SKM-1 (cell line): Measurements from ENCODE around the gene CNTNAP2.
"Not testable (repeated sequence)": the region's sequence is repeated elsewhere in the genome, so short reads cannot be mapped to it uniquely, and the experiment has no call there.

ENCODE experiments used
- DNase-seq: peaks from one replicate; lab custom pipeline; 2025; ENCODE audit not compliant: unreplicated experiment; lab: John Stamatoyannopoulos, UW

The CNTNAP2 gene

DNA sequence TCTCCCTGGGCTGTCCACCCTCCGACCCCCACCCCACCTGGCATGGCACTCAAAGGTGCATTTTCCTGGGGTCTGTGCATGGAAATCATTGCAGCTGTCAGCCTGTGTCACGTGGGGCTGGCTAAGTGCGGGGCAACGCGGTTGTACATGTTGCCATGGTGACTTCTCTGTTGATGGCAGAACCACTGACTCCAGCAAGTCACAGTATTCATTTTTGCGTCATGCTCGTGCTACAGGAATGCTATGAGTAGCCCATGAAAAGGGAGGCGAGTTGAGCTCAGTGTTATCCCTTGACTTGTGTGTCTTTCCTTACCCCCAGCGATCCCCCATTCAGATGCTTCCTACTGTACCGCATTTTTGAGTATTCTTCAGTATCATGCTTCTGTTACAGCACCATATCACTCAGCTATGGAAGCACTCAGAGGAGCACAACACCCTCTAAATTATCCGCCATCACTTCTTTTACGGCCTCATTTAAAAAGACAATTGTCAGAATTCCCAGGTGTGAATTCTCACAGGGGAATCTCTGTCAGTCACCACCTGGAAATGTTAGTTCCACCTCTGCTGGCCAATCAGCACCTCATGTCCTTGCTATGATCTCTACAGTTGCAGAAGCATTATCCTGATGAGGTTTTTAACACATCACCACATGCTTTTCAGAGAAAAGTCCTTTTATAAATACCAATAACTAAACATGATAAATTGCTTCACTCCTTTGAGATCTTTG is 2279.6 kb downstream of the CNTNAP2 start:
- no peak for DNase-seq

DNA sequence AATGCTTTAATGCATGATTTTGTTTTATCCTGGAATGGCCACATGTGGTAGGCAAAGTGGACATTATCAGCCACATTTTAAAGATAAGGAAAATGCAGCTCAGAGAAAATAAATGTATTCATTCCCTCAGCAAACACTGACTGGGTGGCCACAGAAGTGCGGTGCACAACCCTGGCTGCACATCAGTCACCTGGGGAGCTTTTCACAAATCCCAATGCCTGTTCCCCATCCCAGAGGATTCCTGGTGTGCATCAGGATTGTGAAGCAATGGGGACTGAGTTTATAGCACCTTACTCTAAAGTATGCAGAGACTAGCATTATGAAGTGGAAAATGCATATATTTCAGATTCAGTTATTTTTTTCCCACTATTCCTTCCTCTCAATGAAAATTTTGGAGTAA is 2280.5 kb downstream of the CNTNAP2 start:
- DNase-seq, result no peak

DNA sequence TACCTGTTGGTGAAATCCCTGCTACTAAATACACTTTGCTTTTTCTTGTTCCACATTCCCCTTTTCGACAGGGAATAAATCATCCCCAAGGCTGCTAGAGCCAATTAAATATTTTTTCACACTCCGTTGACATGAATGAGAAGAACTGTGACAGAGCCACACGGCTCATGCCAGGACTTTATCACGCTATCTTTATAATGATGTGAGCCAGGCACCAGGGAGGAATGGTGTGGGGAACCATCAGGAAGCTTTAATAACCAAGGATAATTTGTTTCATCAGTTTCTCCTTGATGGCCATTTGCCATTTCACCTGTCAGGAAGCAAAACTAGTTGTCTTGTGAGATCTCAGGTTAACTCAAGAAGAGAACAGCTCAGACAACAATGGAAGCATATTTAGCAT is 2280.9 kb downstream of the CNTNAP2 start:
- DNase-seq, result no peak

DNA sequence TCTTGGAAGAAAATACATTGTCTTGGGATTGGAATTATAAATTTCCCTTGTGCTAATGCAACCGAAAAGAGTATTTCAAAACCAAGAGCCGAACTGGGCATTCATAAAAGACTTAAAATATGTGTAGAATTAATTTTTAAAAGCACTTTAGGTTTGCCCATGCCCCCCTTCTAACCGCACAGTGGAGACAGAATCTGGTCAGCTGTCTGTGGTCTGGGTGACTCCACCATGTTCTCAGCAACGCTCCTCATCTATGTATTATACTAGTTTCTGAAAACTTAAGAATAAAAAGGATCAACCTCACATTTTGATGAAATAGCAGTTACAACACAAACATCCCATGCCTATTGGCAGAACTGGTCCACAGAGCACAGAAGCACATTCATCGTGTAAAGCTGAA is 2281.4 kb downstream of the CNTNAP2 start:
- DNase-seq, result no peak

DNA sequence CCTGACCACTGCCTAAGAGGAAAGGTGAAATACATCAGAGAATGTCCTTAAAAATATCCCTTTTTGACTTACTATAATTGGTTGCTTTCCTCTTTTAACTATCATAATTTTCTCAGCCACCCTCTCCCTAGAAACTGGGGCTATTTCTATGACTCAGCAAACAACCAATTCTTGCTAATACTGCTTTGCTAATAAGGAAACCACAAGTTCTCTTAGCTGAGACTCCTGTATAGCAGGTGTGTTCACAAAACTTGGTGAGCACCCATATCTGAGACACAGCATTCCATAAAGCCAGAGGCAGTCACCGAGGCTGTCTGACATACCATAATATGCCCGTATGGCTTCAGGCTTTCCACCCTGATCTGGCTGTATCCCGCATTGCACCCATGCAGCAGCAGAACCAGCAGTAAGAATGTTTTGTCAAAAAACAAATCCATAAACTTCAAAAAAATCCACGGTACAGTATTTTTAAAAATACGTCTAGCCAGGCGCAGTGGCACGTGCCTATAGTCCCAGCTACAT is 2282.3 kb downstream of the CNTNAP2 start:
- DNase-seq, result no peak

DNA sequence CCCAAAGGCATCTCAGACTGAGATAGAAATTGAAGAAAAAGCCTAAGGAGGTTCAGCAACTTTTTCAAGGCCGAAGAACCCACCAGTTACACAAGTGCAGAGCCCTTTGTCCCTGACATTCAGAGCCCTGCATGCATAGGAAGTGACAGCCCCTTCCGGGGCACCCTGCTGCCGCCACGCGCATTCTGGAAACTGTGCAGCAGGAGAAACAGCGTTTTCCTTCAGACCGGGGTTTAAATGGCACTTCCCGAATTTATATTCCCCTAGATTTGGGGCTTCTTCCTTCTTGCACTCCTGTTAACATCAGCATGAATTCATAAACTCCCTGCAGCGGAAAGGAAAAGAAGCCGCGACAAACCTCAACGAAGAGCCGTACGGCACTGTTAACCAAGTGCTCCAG is 2283.5 kb downstream of the CNTNAP2 start:
- DNase-seq, result no peak

DNA sequence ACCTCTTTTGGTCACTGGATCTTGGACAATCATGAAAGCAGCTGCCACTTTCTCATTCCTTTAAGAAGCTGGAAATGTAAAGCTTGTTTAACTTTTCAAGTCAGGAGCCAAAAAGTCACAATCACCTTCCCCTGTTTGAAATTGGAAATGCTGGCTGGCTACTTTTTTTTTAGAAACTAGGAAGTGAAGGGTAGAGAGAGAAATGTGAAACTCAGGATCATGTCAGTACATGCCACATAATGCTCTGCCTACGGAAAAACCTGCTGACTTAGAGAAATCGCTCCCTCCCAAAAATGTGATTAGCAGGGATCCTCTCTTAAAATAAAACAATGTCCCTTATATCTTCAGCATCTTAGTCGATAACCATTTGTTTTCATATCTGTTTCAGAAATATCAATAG is 2285.6 kb downstream of the CNTNAP2 start:
- no peak for DNase-seq

DNA sequence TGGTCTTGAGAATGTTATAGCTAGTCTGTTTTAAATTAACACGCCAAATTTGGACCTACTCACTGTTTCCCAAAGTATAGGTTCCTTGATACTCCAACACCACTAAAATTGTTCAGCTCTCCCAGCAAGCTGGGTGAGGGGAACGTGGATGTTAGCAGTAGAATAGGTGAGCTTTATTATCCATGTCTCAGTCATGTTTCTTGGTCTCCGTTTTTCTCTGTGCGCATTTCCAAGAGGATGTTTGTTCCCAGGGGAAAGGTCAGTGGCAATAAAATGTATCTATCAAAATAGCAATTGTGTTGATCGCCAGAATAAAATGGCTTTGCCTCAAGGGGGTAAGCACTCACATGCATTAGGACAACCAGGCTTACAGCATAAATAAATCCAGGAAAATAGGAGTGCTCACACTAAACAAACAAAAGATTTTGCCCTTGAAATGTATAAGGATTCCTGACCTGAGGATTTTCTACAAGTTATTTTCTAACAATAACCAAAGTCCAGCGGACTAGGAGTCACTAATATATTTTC is 2286.9 kb downstream of the CNTNAP2 start:
- DNase-seq, result no peak

DNA sequence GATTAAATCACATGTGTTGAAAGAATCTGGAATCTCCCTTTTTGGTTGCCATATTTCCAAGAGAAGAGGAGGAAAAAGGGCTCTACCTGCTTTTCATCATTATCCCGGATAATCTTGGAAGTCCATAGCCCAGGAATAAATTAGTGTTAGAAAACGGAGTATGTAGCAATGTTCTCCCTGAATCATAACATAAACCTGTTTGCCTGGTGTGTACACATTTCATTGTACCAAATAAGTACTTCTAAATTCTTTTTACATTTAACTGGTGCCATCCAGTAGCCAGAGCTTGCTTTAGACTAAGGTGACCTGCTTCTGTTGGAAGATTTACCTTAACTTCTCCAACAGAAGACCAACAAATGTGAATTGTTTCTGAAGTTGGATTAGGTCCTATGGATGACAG is 2291.7 kb downstream of the CNTNAP2 start:
- DNase-seq, result no peak

DNA sequence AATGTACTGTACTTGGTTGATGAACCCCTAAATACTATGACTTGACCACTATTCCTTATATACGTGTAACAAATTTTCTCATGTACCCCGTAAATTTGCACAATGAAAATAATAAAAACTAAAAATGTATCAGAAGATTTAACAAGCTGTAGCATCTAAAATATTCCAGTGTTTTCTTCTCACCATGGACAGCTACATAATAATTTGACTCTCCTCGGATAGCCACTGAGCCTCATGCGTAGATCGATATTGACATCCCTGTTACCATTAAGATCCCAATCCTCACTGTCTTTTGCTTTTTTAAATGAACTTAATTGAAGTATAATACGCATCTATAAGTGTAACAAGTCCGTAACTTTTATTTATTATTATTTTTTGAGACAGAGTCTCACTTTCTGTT is 2294.3 kb downstream of the CNTNAP2 start:
- no peak for DNase-seq

DNA sequence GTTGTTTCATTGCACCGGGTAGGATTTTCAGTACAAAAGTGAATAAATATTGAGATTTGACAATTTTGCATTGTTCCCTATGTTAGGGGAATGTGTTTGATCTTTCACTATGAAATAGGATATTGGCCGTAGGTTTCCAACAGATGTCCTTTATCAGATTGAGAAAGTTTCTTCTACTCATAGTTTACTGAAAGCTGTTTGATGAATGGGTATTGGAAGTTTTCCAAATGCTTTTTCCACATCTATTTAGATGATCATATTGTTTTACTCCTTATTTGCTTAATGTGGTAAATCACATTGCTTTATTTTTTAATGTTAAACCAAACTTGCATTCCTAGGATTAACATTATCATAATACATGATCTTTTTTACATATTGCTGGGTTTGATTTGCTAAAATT is 2296.1 kb downstream of the CNTNAP2 start:
- DNase-seq, result no peak

DNA sequence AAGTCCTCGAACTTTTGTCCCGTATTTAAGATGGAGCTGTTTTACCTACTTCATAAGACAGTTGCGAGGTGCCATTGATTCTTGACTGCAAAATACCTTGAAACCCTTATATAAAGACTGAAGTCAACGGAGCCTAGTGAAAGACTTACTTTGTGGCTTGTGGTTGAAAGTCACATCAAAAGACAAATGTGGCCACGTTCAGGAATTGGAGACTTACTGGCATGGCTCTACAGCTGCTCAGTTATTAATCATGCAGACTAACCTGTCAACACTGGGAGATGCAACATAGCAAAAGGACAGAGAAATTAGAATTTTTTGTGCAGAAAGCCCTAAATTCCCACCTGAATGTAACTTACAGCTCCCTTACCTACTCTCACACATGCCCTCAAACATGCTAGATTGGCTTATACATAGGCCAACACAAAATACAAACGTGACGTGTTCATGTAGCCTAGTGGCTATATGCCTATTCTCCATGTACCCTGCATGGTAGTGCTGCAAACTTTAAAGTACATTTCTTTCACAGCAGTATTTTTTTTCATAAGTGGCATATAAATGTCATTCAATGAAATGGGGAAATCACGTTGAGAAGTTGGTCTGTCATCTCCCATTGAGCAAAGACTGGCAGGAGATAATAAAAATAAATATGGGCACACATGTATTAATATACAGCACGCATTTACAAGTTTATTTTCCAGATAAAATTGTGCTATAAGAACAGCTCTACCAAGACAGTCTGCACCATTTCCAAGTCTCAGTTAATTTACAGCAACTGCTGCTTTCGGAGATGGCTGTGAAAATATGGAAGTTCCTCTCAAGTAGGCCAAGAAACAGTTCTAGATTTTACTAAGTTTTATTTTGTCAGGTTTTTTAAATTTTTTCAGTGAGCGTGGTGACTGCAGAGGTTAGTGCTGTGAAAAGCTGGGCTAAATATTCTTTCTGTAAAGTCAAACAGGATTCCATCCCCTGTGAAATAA is 2303.5 kb downstream of the CNTNAP2 start:
- no peak for DNase-seq

DNA sequence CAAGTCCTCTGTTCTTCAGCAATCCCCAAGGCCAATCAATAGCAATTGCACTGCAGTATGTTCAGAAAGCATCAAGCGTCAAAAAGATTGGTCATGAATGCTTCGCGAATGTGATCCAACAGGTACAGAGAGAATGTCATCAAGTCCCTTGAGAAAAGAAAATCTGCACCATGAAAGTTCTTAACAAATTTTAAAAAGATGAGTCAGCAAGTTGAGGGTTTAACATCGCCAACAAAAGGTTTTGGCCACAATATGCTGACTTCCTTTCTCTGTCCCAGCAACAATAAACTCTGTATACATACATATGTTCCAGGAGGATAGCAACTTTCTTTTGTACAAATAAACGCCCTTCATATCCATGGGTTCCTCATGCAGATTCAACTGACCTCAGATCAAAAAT is 2305.4 kb downstream of the CNTNAP2 start:
- DNase-seq, result no peak

DNA sequence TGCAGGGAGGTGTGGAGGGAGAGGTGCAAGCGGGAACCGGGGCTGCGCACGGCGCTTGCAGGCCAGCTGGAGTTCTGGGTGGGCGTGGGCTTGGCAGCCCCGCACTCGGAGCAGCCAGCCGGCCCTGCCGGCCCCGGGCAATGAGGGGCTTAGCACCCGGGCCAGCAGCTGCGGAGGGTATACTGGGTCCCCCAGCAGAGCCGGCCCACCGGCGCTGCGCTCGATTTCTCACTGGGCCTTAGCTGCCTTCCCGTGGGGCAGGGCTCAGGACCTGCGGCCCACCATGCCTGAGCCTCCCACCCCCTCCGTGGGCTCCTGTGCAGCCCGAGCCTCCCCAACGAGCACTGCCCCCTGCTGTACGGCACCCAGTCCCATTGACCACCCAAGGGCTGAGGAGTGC is 2309.8 kb downstream of the CNTNAP2 start:
- DNase-seq, result not testable (repeated sequence)

DNA sequence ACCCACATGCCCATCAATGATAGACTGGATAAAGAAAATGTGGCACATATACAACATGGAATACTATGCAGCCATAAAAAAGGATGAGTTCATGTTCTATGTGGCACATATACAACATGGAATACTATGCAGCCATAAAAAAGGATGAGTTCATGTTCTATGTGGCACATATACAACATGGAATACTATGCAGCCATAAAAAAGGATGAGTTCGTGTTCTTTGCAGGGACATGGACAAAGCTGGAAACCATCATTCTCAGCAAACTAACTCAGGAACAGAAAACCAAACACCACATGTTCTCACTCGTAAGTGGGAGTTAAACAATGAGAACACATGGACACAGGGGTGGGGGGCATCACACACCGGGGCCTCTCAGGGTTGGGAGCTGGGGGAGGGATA is 2314.1 kb downstream of the CNTNAP2 start:
- DNase-seq, result not testable (repeated sequence)

DNA sequence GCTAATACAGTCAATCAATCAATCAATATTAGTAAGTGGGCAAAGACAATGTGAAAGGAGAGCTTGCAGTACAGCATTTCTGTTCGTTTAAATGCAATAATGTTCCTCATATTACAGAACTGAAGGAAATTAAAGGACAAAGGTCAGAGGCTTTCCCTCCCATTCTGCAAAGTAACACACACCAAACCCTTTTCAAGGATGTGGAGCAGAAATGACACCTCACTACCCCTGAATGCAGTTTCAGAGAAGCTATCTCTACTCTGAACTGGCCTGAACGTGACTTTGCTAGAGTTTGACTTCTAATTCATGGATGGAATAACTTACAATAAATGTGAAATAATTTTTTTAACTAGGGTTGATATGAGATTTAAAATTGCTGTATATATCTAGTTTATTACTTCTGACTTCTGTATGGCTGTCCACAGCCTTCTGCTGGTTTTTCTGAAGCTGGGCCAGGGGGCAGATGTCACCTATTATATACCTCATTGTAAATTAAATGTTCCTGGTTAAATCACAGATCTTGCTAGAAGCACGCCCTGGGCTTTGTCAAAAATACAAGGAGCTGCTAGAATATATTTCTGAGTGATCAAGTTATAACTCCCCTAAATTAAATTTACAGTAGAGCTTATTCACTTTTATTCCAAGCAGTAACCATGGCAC is 2317.1 kb downstream of the CNTNAP2 start:
- DNase-seq, result no peak

DNA sequence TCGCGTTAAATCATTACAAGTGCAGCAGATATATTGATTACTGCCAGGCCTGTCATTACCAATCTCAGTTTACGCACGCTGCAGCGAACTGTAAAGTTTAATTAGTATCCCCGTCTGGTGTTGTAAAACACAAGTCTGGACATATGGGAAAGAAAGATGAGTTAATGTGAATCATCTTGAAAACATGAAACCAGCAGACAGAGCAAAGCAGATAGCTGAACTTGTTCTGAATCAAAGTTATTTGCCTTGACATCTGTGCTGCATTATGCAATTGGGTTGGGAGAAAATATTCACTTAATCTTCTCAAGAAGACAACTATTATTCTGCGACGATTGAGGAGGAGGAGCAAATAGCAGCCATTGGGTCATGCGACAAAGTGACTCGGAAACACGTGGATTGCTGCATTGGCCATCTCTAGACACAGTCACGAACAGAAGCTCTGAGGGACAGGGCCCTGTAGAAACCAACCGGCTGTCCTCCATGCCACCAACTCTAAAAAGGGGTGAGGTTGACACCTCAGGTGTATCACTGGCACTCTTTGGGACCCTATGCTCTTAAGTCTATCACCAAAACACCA is 2317.7 kb downstream of the CNTNAP2 start:
- DNase-seq, result no peak

DNA sequence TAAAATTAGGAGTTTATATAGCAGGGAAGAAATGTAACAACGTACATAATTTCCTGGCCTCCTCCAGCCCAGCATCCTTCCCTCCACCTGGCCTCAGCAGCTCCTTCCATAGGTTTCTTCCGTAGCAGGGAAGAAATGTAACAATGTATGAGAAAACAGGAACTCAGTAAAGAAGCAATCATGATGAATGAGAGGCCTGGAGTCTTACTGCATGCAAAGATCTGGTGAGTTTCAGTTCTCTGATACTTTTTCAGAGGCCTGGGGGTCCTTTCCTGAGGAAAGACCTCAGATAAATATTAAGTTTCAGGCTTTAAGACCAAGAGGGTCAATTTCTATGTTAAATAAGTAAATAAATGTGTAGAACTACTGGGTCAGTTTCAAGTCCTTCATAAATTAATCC is 2318.3 kb downstream of the CNTNAP2 start:
- no peak for DNase-seq

DNA sequence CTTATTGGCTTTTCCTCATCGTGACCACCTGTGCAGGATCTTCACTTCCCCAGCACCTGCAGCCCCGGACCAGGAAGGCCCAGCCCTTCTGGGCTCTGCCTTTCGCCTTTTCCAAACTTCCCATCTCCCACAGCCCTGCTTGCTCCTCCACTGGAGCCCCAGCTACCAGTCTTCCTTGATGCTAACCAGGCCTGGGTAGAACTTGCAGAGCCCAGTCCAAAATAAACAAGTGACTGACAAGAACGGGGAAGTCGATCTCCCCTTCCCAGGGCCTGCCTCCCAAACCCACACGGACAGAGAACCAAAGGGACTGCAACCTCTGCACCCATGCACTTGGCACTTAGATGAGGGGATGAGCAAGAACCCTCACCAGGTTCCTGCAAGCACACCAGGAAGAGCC is 2319.1 kb downstream of the CNTNAP2 start:
- no peak for DNase-seq

DNA sequence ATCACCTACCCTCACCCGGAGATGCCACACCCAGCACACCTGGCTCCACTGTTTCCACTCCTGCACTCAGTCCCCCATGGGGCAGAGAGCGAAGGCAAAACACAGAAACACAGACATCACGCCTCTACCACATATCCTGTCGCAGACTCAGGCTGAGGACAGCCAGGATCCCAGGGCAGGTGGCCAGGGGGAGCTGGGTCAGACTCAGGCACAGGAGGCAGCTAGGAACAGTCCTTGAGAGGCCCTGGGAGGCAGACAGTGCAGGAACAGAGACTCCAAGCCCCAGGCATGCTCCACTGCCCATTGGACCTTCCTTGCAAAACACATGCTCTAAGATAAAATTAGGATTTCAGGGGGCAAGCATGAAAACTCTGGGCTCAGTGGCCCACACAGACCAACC is 2319.5 kb downstream of the CNTNAP2 start:
- DNase-seq, result no peak

DNA sequence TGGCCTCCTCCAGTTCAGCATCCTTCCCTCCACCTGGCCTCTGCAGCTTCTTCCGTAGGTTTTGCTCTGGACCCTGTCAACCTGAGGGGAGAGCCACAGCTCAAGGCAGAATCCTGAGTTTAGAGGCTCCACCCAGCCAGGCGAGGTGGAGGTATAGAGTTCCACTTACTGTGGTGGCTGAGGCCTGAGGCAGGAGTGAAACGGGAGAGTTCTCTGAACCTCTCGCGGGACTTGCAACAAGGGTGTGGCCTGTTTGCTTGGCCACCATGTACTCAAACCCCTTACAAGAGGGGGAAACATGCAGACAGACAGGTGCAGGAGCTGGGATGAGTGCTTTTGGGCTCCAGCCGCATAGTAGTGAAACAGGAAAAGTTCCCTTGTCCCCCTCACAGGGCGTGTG is 2320.0 kb downstream of the CNTNAP2 start:
- no peak for DNase-seq
